NCI-H2171 treated with DMSO at 0.1 percent for 48 hours (cell line): ENCODE measurements around the gene CHDH.

ENCODE experiments used
- DNase-seq: peaks from one replicate; lab custom pipeline; 2025; lab: John Stamatoyannopoulos, UW

The CHDH gene

GRCh38 chr3:53788038-53788437 lies 58.2 kb downstream of the CHDH start:
- DNase-seq: no peak

GRCh38 chr3:53787016-53787415 lies 59.2 kb downstream of the CHDH start:
- no peak for DNase-seq

- no peak for DNase-seq
These were observed 65.4 kb downstream of the CHDH start for GRCh38 chr3:53780806-53781205.

GRCh38 chr3:53780171-53780570 lies 66.0 kb downstream of the CHDH start:
- DNase-seq: no peak

- no peak for DNase-seq
These were observed 68.1 kb downstream of the CHDH start for GRCh38 chr3:53778153-53778552.

- DNase-seq: no peak
These were observed 68.8 kb downstream of the CHDH start for GRCh38 chr3:53777468-53777867.

GRCh38 chr3:53776494-53777101 lies 69.6 kb downstream of the CHDH start:
- no peak for DNase-seq

GRCh38 chr3:53775834-53776251 lies 70.4 kb downstream of the CHDH start:
- DNase-seq: no peak

- no peak for DNase-seq
These were observed 71.2 kb downstream of the CHDH start for GRCh38 chr3:53775018-53775417.

- DNase-seq: no peak
These were observed 71.8 kb downstream of the CHDH start for GRCh38 chr3:53774414-53774813.

- DNase-seq: no peak
These were observed 72.4 kb downstream of the CHDH start for GRCh38 chr3:53773611-53774368.

- no peak for DNase-seq
These were observed 73.2 kb downstream of the CHDH start for GRCh38 chr3:53773021-53773436.

- DNase-seq: no peak
These were observed 73.7 kb downstream of the CHDH start for GRCh38 chr3:53772562-53772961.

- DNase-seq: no peak
These were observed 77.5 kb downstream of the CHDH start for GRCh38 chr3:53768478-53769459.

- no peak for DNase-seq
These were observed 79.5 kb downstream of the CHDH start for GRCh38 chr3:53766706-53767105.

GRCh38 chr3:53765753-53766152 lies 80.5 kb downstream of the CHDH start:
- DNase-seq: no peak

GRCh38 chr3:53764026-53764775 lies 82.0 kb downstream of the CHDH start:
- peak; percentile 0 for DNase-seq

GRCh38 chr3:53763353-53763752 lies 82.9 kb downstream of the CHDH start:
- DNase-seq: no peak
